HepG2 (cell line): ENCODE data around the gene LIME1. TPM values are rescaled to one million over a fixed set of nuclear protein-coding genes. Genes with fewer than 3 reads are reported as not detected.

Experiments
- ARHGAP35 ChIP-seq: sonication (generic); formaldehyde crosslinking; IDR thresholded peaks from 2 replicates; pipeline ENCODE4 v1.9.0; 2022; ENCODE audit warnings: mild to moderate bottlenecking, inconsistent platforms, moderate library complexity, missing genetic modification reagents, borderline replicate concordance
- CENPX ChIP-seq: sonication (generic); formaldehyde crosslinking; IDR thresholded peaks from 2 replicates; pipeline ENCODE4 v1.9.0; 2021; ENCODE audit warnings: mild to moderate bottlenecking, missing genetic modification reagents, moderate library complexity
- CTCF ChIP-seq: sonication (generic); formaldehyde crosslinking; IDR thresholded peaks from 2 replicates; pipeline ENCODE4 v1.5.0; 2020; ENCODE audit warnings: mild to moderate bottlenecking, missing genetic modification reagents, moderate library complexity
- ELK4 ChIP-seq: sonication (generic); formaldehyde crosslinking; IDR thresholded peaks from 2 replicates; pipeline ENCODE4 v1.9.0; 2021; ENCODE audit warnings: missing genetic modification reagents, borderline replicate concordance
- ESRRA ChIP-seq: sonication (generic); formaldehyde crosslinking; IDR thresholded peaks from 2 replicates; pipeline ENCODE4 v1.5.1; 2020; ENCODE audit warnings: mild to moderate bottlenecking, low read depth, missing genetic modification reagents
- IKZF1 ChIP-seq: fragments of 450-650 bp; IDR thresholded peaks from 2 replicates; pipeline ENCODE4 v1.7.1; 2016
- MAFK ChIP-seq, 2 experiments: IDR thresholded peaks in 1 of 2; conservative IDR thresholded peaks in 1 of 2; 2 replicates each; pipeline ENCODE4 v1.6.1; 2011; ENCODE audit warnings: improper control_type of control experiment in 2 of 2, low read length in 2 of 2
- MEIS1 ChIP-seq: sonication (generic); formaldehyde crosslinking; IDR thresholded peaks from 2 replicates; pipeline ENCODE4 v1.9.0; 2021; ENCODE audit warnings: mild to moderate bottlenecking, missing genetic modification reagents, moderate library complexity, borderline replicate concordance
- SP4 ChIP-seq: sonication (generic); formaldehyde crosslinking; IDR thresholded peaks from 2 replicates; pipeline ENCODE4 v1.8.1; 2023; ENCODE audit warnings: mild to moderate bottlenecking, missing genetic modification reagents
- SP5 ChIP-seq: IDR thresholded peaks from 2 replicates; pipeline ENCODE4 v1.6.1; 2016; ENCODE audit warnings: low read depth, borderline replicate concordance
- ZFAT ChIP-seq: sonication (generic); formaldehyde crosslinking; conservative IDR thresholded peaks from 2 replicates; pipeline ENCODE4 v1.8.1; 2023; ENCODE audit warnings: missing genetic modification reagents, inconsistent platforms
- ZFP36L1 ChIP-seq: sonication (generic); formaldehyde crosslinking; IDR thresholded peaks from 2 replicates; pipeline ENCODE4 v1.8.0; 2022; ENCODE audit warnings: mild to moderate bottlenecking, missing genetic modification reagents, moderate library complexity
- ZNF224 ChIP-seq: sonication (generic); formaldehyde crosslinking; IDR thresholded peaks from 2 replicates; pipeline ENCODE4 v1.5.0; 2020; ENCODE audit warnings: mild to moderate bottlenecking, missing genetic modification reagents
- ZNF569 ChIP-seq: sonication (generic); formaldehyde crosslinking; IDR thresholded peaks from 2 replicates; pipeline ENCODE4 v1.5.0; 2020; ENCODE audit warnings: mild to moderate bottlenecking, missing genetic modification reagents, moderate library complexity, borderline replicate concordance
- ZNF605 ChIP-seq: sonication (generic); formaldehyde crosslinking; IDR thresholded peaks from 2 replicates; pipeline ENCODE4 v1.8.0; 2022; ENCODE audit warnings: mild to moderate bottlenecking, missing genetic modification reagents
- ZNF710 ChIP-seq: sonication (generic); formaldehyde crosslinking; IDR thresholded peaks from 2 replicates; pipeline ENCODE4 v1.5.0; 2020; ENCODE audit warnings: mild to moderate bottlenecking, missing genetic modification reagents, borderline replicate concordance
- ZNF841 ChIP-seq: sonication (generic); formaldehyde crosslinking; IDR thresholded peaks from 2 replicates; pipeline ENCODE4 v1.8.1; 2023; ENCODE audit warnings: missing genetic modification reagents, borderline replicate concordance
- polyA plus RNA-seq, 8 experiments: library from polyadenylated mRNA; depleted of rRNA in 3 of 8; stranded (reverse) in 7 of 8; unstranded in 1 of 8; fragments of >200 nt; fragmentation: Illumina TruSeq in 4 of 8; extraction: Trizol in 4 of 8; gene quantifications; 2 replicates each; pipeline versions ENCODE4 v1.2.1 to v1.2.3, GENCODE V29; 2011 to 2016; ENCODE audit warnings: low read depth in 4 of 8, missing spikeins in 1 of 8, mixed read lengths in 1 of 8; ENCODE audit not compliant: insufficient read depth in 1 of 8
- total RNA-seq, 5 experiments: library from RNA; depleted of rRNA; stranded (reverse); fragments of >200 nt; fragmentation: Illumina TruSeq; extraction: Trizol; gene quantifications; 2 replicates each; pipeline ENCODE4 v1.2.3, GENCODE V29; 2016; ENCODE audit warnings: low read depth in 1 of 5
- TF ChIP-seq, protein P1 (sequence below): sonication (generic); formaldehyde crosslinking; IDR thresholded peaks from 2 replicates; pipeline ENCODE4 v1.5.0; 2020; ENCODE audit warnings: mild to moderate bottlenecking, missing genetic modification reagents, borderline replicate concordance
- TF ChIP-seq, protein P2 (sequence below): sonication (generic); formaldehyde crosslinking; IDR thresholded peaks from 2 replicates; pipeline ENCODE4 v1.5.0; 2020; ENCODE audit warnings: missing genetic modification reagents

Gene LIME1
- total and polyA plus RNA-seq, 2 of the 13 experiments (the other 11 are each of a cell fraction or from before 2014, with no cell fraction given) = 13.0 to 61.5 TPM

DNA sequence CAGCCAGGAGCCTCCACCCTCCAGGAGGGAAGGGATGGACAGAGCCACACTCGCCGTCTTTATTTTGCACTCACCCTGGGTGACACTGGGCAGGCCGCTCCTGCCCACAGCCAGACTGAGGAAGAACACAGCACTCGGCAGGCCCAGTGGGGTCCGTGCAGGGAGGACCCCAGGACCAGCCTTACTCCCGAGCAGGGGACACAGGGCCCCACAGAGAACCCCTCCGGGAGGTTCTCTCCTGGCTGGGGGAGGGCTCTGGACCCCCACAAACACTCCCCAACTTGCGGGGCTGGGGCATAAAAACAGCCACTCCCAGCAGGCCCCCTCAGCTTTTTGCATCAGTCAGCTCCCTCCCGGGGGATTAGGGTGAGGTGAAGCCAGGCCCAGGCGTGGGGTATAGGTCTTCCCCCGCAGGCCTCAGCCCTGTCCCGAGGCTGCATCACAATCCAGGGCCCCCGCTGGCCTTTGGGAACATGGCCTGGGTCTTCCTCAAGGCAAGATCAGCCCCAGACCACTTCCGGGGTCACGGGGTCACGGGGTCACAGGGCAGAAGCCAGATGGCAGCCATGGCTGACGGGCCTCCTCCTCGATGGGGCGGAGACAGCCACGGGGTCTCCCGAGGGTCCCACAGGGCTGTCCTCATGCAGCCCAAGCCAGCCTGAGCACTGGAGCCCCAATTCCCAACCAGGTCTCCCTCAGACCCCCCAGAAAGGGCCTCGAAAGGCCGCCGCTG is 36.8 kb upstream of the LIME1 start (continued):
- TF ChIP-seq CTCF (CRISPR knock-in tag) (no peak), ZNF841 (CRISPR knock-in tag) (no peak), MAFK (conservative IDR thresholded peaks at IDR 0.05 in 1 of 2, IDR thresholded peaks at IDR 0.05 in 1 of 2; ENCODE audit: low read length in 2 of 2) (no peak), CENPX (CRISPR knock-in tag) (no peak), ZNF605 (no peak), ARHGAP35 (CRISPR knock-in tag) (no peak), SP4 (CRISPR knock-in tag) (no peak), ZNF710 (CRISPR knock-in tag) (0 out of 2 replicates have a peak, but pooled peaks have one; percentile 34), ZNF569 (CRISPR knock-in tag) (no peak), ZFAT (CRISPR knock-in tag) (no peak), SP5 (no peak), IKZF1 (no peak), ESRRA (no peak), ELK4 (CRISPR knock-in tag) (no peak), MEIS1 (CRISPR knock-in tag) (no peak), ZFP36L1 (CRISPR knock-in tag) (no peak), ZNF224 (CRISPR knock-in tag) (no peak)
- TF ChIP-seq, protein P1, sequence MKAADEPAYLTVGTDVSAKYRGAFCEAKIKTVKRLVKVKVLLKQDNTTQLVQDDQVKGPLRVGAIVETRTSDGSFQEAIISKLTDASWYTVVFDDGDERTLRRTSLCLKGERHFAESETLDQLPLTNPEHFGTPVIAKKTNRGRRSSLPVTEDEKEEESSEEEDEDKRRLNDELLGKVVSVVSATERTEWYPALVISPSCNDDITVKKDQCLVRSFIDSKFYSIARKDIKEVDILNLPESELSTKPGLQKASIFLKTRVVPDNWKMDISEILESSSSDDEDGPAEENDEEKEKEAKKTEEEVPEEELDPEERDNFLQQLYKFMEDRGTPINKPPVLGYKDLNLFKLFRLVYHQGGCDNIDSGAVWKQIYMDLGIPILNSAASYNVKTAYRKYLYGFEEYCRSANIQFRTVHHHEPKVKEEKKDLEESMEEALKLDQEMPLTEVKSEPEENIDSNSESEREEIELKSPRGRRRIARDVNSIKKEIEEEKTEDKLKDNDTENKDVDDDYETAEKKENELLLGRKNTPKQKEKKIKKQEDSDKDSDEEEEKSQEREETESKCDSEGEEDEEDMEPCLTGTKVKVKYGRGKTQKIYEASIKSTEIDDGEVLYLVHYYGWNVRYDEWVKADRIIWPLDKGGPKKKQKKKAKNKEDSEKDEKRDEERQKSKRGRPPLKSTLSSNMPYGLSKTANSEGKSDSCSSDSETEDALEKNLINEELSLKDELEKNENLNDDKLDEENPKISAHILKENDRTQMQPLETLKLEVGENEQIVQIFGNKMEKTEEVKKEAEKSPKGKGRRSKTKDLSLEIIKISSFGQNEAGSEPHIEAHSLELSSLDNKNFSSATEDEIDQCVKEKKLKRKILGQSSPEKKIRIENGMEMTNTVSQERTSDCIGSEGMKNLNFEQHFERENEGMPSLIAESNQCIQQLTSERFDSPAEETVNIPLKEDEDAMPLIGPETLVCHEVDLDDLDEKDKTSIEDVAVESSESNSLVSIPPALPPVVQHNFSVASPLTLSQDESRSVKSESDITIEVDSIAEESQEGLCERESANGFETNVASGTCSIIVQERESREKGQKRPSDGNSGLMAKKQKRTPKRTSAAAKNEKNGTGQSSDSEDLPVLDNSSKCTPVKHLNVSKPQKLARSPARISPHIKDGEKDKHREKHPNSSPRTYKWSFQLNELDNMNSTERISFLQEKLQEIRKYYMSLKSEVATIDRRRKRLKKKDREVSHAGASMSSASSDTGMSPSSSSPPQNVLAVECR (CRISPR knock-in tag) = no peak
- TF ChIP-seq, protein P2, sequence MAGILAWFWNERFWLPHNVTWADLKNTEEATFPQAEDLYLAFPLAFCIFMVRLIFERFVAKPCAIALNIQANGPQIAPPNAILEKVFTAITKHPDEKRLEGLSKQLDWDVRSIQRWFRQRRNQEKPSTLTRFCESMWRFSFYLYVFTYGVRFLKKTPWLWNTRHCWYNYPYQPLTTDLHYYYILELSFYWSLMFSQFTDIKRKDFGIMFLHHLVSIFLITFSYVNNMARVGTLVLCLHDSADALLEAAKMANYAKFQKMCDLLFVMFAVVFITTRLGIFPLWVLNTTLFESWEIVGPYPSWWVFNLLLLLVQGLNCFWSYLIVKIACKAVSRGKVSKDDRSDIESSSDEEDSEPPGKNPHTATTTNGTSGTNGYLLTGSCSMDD = no peak
